CD4-positive, alpha-beta T cell treated with Interleukin-21 for 1 hour (primary cell): Measurements from ENCODE around the gene CHID1.

ENCODE experiments used
- DNase-seq: peaks from one replicate; pipeline ENCODE4 v3.0.0-alpha.2; 2020

CHID1 gene

DNA sequence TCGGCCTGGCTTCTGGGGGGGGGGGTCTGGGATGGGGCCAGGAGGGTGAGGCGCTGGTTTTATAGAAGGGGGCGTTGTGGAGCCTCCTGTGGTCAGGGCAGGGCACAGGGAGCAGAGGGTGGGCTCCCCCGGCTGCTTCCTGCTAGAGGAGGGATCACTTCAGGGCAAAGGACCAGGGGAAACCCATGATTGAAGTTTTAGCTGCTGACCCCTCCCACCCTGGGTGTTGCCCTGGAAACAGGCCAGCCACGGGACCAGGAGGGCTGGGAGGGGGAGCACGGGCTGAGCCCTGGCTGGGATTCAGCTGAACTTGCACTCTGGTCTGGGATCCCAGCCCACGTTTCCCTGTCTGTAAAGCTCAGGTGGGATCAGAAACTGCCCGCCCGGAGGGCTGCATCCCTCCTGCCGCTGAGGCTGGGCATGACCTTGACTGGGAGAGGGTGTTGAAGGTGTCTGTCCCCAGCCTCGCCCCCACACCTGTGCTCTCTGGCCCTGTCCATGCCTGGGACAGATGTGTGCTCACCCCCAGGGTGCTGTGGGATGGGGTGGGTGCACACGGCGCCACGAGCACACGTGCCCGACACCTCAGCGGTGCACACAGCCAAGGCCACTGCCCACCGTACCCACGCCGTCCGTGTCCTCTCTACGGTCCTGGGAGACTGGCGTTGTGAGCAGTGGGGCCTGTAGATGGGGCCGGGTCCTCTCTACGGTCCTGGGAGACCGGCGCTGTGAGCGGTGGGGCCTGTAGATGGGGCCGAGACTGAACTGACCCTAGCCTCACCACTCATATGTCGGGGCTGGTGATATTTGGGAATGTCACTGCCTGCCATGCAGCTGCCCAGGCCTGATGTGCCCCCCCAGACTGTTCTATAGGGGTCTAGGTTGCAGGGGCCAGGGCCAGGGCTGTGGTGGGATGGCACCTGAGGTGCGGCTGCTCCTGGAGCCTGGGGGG lies 65.6 kb downstream of the CHID1 start:
- DNase-seq = no peak

DNA sequence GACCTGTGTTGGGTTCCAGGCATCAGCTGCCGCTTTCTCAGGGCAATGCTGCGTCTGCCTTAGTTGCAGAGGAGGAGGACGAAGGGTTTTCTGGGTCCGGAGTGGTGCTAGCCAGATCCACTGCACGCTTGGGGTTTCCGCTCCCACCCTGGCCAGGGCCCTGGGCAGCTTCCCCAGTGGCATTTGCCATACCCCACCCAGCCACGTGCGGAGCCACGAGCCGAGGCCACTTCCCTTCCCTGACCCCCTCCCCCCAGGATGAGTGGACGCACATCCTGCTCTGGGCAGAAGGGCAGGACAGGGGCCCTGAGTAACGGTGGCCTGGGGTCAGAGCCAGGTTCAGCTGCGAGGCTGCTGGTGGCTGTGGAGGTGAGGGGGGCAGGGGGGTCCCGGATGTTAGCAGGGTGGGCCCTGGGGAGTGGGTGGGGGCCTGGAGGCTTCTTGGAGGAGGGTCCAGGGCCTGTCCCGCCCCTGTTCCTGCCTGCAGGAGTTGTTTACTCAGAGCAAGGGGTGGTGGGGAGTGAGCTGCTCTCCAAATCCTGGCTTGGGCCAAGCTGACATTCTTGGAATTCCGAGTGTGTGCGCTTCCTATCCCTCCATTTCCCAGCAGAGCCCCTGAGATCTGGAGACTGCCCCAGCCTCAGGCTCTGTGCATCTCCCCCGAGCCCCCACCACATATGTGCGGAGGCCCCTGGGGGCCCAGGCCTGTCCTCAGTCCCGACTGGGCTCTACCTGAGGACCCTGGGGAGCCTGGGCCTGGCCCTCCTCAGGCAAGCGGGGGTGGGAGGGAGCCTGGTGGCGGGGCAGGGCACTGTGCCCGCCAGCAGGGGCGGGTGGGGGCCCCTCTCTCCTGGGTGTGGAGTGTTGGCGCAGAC lies 66.6 kb downstream of the CHID1 start:
- DNase-seq = no peak

DNA sequence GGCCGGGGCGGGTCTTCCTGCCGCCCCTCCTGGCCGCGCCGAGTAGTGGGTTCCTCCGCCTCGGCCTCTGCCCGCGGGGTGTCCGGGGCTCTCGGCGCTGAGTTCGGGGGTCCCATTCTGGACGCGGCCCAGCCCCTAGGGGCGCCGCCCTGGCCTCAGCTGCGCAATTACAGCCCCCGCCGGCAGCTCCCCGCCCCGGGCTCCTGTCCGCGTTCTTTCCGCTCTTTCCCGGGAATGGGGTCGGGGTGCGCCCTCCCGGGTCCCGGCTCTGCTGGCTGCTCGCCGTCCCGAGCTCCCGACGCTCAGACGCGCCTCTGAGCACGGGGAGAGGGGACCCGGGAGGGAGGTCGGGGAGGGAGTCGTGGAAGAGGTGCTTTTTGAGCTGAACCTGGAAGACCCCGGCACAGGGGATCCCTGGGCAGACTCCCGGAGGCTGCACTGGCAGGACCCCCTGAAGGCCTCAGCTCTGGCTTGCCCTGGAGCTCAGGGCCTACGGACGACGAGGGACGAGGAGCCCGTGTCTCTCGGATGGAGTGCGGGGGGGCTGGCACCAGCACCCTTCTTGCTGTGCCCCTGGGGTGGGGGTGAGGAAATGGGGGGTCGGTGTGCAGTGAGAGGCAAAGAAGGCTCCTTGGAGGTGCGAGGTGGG lies 67.4 kb downstream of the CHID1 start:
- DNase-seq = no peak

DNA sequence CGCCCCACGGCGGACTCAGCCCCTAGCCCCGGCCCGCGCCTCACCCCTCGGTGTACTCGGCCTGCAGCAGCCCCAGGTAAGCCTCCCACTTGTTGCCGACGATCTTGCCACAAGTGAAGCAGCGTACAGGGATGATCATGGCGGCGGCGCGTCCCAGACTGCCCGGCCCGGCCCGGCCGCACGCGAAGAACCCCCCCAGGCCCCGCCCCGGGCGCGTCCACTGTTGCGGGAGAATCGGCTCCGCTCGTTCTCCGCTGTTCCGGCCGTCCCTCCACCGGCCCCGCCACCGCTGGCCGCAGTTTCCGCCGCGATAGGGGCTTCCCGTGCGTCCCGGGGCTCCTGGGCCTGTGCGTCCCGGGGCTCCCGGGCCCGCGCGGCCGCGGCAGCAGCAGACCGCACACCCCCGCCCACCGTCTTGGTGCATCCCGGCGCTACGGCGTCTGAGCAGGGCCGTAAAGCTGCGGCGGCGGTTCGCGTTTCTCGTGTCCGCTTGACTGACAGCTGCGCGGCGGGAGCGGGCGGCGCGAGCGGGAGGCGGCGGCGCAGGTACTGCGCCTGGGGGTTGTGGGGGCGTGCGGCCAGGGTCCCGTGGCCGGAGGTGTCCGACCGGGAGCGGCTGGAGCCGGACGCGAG lies 68.1 kb downstream of the CHID1 start, which contains the start of the genes POLR2L and TSPAN4:
Gene POLR2L, minus strand, starts transcription at position 160 of the 633 bp plus-strand sequence. Its CDS starts 21 bp downstream, at position 139.
Gene TSPAN4, plus strand, starts transcription at position 483 of the 633 bp plus-strand sequence. CDS start 7,453 bp downstream, outside the sequence.
- peak; percentile 89 for DNase-seq

DNA sequence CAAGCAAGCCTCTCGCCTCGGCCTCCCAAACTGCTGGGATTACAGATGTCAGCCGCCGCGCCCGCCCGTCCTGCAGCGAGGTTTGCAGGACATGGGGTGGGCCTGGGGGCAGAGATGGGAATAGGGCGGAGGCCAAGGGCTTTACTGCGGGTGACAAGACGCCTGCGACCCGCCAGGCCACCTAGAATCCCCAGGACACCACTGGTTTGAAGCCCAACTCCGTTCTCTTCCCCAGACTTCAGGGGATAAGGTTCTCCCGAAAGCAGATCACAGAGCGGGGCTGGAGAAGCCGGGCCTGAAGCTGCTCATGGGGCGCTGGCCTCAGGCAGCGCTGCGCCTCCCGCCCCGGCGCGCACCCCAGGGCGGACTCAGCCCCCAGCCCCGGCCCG lies 68.6 kb downstream of the CHID1 start:
- no peak for DNase-seq

DNA sequence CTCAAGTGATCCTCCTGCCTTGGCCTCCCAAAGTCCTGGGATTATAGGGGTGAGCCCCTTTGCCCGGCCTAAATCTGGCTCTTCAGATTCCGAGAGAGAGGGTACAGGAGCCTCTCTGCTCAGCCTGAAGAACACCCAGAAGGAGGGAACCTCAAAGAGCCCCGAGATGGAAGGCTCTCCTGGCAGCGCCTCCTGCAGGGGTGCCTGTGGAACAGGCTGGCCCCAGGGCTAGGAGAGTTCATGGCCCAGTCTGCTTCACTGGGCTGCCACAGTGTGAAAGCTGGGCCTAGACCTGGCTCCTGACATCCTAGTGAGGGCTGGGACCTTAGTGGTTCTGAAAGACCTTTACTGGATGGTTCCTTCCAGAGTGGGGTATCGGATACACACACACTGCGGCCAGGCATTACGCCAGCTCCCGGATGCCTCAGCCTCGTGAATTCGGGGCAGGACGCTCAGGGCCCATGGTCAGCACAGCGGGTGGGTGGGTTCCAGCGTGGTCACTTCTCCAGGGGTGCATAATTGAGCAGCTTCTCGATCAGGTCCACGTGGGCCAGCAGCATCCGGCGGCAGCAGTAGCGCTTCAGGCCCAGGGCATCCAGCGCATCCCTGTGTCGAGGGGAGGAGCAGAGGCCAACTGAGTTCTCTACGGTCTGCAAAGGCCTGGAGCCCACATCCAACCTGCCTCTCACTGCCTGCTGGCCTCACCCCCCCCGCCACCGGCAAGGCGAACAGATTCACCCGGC lies 70.6 kb downstream of the CHID1 start:
- no peak for DNase-seq

DNA sequence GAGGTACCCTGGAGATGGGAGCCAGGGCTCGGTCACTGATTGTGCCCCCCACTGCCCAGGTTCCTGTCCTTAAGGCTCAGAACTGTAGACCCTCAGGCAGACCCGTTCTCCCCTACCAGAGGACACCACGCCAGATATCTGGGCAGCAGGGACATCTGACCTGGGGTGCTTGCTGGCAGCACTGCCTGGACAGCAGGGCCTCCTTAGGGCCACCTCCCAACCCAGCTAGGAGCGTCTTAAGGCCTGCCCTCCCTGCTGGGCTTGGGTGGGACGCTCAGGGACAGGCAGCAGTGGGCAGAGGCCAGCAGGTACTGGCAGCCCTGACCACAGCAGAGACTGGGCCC lies 71.4 kb downstream of the CHID1 start:
- DNase-seq = no peak

DNA sequence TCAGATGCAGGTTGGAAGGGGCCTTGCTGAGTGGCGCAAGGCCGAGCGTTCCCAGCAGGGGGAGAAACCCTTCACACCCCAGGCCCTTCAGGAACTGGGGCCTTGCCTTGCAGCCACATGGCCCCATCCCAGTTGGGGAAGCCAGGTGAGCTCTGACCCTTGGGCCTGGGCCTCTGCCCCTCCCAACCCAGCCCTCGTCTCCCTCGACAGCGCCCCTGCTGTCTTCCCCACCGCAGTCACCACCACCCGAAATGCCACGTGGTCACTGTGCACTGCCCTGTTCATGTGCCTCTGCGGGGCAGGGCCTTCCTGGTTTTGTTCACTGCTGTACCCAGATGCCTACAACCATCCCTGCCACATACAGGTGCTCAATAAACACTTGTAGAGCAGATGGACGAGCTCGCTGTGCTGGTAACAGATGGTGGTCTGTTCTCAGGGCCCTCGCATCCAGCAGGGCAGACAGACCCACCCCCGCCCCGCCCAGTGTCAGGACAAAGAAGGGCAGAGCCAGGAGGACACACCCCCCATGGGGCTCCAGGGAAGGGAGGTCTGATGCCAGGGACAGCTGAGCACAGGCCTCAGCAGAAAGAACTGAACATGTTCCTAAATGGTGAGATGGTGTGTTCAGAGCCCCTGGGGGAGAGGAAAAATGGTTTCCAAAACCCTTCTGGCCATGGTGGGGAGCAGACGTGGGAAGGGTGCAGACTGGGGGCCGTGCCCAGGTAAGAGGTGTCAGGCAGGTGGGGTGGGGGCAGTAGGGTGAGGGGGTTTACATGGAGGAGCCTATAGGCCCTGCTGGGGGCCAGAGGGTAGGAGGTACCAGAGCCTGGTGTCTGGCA lies 72.0 kb downstream of the CHID1 start:
- DNase-seq = no peak

DNA sequence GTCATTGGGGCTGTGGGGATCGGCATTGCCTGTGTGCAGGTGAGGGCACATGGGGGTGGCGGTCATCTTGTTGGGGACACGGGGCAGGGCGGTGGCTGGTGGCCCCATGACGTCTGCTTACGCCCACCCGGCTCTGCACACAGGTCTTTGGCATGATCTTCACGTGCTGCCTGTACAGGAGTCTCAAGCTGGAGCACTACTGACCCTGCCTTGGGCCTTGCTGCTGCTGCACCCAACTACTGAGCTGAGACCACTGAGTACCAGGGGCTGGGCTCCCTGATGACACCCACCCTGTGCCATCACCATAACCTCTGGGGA lies 72.7 kb downstream of the CHID1 start:
- DNase-seq = no peak

DNA sequence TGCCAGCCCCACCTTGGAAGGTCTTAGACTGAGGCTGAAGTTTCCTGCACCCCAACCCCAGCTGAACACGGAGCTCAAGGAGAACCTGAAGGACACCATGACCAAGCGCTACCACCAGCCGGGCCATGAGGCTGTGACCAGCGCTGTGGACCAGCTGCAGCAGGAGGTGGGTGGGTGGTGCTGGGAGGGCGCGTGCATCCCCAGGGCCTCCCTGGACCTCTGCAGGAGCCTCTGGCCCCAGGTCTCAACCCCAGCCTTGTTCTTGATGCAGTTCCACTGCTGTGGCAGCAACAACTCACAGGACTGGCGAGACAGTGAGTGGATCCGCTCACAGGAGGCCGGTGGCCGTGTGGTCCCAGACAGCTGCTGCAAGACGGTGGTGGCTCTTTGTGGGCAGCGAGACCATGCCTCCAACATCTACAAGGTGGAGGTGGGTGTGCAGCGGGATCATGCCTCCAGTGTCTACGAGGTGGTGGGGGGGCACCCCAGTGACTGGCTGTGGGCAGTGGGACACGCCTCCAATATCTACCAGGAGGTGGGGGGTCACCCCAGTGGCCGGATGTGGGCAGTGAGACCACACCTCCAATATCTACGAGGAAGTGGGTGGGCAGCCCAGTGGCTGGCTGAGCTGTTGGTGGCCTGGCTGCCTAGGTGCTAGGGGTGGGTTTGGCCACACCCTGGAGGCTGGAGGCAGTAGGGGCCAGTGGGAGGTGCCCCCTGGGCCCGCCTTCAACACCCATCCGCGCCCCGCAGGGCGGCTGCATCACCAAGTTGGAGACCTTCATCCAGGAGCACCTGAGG lies 73.2 kb downstream of the CHID1 start:
- DNase-seq = no peak

DNA sequence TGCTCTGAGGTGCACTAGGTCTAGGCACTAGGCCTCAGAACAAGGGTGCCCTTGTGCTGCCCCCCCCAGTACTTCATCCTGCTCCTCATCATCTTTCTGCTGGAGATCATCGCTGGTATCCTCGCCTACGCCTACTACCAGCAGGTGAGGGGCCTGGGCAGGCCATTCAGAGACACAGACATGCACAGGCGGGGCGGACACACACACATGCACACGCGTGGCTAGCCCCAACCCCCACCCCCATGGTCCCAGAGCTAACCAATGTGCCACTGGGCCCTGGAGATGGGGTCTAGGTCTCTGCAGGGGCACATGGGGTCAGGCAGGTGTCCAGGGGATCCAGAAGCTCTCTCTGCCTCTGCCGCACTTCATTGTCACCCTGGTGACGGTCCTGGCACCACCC lies 73.9 kb downstream of the CHID1 start:
- no peak for DNase-seq

DNA sequence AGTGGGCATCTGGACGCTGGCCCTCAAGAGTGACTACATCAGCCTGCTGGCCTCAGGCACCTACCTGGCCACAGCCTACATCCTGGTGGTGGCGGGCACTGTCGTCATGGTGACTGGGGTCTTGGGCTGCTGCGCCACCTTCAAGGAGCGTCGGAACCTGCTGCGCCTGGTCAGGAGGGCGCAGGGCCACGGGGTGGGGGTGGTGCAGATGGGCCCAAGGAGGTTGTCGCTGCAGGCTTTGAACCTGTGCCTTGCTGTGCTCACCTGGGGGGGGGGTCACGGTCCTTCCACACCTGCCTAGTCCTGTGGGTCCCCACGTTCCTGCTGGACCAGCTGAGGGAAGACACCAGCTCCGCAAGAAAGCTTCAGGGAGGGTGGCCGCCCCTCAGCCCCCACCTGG lies 74.3 kb downstream of the CHID1 start:
- DNase-seq = no peak

DNA sequence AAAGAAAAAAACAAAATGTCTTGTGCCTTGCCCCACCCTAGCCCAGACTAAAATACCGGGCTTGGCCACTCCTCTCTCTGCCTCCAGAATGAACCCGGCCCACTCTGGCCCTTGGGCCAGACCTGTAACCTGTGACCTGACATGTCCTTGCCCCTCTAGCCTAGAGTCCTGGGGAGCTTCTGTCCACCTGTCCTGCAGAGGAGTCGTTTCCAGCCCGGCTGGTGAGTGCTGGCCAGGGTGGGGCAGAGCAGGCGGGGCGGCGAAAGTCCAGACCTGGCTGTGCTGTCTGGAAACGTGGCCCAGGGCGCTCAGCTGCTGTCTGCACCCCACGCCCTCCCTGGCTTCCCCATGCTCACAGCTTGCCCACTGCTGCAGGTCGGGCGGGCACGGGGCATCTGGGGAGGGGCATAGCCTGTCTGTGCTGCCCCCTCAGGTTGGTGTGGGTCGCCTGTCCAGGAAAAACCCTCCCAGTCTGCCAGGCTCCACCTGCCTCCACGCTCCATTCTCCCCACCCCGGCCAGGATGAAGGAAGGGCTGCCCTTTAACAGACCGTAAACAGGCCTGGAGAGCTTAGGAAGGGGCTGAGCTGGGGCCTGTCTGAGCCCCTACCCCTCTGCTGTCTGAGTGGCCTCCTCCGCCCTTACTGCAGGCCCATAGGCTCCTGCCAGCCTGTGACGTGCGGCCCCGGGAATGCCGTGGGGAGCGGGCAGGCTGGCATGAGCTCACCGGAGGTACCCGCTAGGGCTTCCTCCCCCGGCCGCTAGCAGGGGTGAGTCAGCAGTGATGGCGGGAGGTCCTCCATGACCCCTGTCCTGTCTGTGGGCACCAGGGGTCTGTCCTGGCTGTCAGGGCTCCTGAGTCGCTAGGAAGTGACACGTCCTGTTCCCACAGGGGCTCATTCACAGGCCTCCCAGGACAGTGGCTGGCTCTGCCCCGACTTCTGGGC lies 76.0 kb downstream of the CHID1 start:
- DNase-seq = no peak

DNA sequence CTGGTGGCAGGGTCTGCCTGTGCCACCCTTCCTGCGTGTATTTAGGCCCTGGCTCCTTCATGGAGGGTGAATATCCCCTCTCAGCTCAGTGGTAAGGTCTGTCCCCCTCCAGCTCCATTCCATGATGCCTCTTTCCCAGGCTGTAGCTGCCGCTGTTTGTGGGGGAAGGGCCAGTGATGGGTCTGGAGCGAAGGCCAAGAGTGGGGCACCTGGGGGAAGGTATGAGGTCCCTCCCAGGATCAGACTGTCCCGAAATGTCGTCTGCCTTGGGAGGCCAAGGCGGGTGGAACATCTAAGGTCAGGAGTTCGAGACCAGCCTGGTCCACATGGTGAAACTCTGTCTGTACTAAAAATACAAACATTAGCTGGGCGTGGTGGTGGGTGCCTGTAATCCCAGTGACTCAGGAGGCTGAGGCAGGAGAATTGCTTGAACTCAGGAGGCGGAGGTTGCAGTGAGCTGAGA lies 76.7 kb downstream of the CHID1 start:
- no peak for DNase-seq

DNA sequence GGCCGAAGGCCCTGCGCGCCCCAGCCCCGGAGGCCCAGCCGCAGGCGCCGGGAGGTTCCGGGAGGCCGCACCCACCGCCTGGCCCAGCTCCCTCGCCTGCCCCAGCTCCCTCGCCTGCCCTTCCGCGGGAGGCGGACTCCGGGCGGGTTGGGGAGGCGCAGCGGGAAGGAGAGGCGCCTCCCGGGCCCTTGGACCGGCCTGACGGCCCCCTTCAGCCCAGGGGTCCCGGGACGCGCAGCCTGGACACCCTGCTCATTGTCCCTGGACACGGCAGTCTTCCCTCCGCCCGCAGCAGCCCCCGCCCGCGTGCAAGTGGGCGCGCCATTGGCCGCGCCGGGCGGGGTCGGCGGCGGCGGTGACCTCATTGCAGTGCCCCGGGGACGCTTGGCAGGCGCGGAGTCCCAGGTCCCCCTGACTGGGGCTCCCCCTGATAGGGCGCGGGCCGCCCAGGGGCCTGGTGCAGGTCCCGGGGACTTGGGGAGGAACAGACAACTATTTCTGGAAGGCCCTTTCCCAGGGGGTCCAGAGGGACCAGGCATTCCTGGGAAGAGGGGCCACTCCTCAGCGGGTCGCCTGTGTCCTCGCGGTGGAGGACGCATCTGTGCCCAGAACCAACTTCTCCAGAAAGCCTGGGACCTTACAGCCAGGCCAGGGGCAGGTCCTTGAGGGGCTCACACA lies 77.4 kb downstream of the CHID1 start:
- no peak for DNase-seq

DNA sequence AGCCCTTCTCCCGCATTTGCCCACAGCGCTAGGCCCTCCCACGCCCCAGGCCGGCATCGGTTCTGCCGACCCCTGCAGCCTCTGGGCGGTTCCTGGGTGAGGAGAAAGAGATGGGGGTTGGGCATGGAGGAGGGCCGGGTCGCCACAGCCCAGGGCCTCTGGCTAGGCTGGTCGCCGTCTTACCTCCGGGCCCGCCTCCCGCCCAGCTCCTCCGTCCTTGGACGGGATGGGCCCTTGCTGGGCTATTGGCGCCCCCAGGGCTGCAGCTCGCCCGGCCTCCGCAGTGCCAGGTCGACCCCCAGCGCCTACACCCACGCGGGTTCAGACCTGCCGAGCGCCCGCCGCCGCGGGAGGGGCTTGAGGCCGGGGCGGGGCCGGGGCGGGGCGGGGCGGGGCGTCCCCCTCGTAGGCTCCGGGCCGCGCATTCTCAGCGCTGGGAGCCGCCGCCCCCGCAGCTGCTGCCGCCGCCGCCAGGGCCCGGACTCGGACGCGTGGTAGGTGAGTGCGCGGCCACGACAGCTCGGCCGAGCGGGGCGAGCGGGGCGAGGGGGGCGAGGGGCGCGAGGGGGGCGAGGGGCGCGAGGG lies 78.0 kb downstream of the CHID1 start, which contains the start of gene CD151:
Gene CD151, plus strand, starts transcription at position 424 of the 585 bp plus-strand sequence. CDS start 3,118 bp downstream, outside the sequence.
- peak; percentile 55 for DNase-seq

DNA sequence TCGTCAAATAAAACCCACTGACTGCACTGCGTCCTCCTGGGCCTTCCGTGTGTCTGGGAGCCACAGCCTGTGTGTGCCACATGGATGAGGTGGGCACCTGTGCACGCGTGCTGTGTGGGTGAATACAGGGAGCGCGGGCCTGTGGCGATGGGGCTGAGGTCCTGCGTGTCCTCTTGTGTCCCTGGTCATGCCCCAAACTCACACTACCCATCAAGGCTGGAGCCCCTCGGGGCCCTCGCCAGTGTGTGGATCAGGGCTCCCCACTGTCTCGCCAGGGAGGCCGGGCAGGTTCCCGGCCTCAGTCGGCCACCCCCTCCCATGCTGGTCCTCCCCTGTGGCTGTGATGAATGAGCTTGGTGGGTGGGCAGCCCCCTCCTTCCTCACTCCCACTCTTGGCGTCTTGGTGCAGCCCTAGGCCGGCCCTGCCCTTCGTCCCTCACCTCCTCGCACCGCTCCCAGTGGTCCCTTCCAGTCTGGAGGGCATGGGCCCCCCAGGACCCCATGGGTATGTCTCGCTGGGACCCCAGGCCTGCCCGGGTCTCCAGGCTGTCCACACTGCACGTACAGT lies 78.6 kb downstream of the CHID1 start:
- DNase-seq = no peak
